HG03025 (cell line): ENCODE data around the gene MLYCD.

Experiments
- ATAC-seq: cut with Tn5 transposase; IDR thresholded peaks from one replicate; pipeline ENCODE4 v1.9.1; 2021; ENCODE audit warnings: mild to moderate bottlenecking, moderate library complexity; ENCODE audit not compliant: unreplicated experiment, low FRiP score

MLYCD gene

DNA sequence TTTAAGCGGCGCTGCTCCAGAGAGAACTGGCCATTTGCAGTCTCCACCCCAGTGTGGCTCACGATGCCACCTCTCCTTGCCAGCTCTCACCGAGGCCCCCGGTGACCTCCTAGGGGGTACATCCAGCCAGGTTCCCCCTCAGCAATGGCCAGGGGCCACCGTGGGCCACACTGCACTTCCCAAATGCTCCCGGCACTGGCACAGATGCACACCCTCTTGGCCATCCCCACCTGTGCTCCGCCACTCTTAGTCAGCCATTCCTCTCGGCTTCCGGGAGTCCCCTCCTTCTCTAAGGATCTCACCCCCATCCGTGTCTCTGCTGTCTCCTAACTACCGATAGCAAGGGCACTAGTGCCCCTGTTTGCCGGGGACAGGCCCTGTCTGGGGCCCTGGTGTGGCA, 25.8 kb downstream of the MLYCD start:
- no peak for ATAC-seq

DNA sequence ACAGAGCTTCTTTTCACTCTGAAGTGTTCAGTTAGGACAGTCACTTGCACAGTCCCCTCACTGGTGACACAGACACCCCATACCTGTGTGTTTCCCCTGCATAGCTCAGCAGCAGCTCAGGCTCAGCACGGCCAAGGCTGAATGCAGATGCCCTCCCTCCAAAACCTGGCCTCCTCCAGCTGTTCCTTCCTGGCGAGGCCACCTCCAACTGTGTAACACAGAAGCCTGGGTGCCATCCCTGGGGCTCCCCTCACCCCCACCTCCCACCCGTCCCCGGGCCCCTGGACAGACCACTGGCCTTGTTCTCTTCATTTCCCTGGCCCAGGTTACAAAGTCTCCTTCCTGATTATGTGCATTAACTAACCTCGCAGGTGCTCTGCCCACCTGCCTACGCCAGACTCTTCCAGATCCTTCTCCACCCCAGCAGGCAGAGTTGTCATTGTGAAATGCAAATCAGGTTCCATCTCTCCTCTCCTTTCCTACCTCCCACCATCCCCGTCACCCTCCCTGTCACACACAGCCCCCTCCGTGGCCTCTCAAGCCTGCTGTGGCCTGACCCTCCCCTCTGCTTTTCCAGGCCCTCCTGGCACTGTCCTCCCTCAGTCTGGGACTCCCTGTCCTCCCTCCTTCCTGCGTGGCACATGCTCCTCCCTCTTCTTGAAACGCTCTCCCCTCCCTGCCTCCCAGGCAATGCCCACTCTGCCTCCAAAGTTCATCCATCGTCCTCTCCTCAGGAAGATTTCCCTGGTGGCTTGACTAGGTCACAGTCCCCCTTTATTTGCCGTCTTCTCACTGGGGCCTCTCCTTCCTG, 26.4 kb downstream of the MLYCD start:
- no peak for ATAC-seq

DNA sequence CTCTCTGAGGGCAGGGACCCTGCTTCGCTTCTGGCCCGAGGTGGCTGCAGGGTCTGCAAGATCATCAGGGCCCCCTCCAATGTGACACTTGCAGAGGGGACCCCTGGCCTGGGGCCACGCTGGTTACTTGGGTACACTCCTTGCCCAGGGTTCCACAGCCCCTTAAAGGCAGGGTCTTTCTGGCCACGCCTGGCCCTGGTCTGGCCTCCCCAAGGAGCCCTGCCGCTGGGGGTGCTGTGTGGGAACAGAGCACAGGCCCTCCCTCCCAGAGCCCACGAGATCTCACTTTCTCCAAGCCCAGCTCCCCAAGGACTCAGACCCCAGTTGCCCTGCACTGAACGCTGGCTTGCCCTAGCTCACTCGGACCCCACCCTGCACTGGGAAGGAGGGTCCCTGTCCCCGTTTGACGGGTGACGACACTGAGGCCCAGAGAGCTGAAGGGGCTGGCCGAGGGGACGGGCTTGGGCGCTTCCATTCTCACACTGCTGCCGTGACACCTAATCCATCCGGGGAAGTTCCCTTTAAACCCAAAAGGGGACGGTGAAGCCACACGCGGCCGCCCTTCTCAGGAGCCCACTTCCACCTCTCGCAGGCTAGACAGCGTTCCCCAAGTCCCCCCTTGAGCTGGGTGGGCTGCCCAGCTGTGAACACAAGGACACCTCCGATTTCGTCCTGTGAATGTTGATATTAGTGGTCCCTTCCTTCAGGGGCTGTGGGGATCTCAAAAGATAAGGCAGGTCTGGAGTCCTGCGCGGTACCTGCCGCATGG, 27.2 kb downstream of the MLYCD start:
- no peak for ATAC-seq

DNA sequence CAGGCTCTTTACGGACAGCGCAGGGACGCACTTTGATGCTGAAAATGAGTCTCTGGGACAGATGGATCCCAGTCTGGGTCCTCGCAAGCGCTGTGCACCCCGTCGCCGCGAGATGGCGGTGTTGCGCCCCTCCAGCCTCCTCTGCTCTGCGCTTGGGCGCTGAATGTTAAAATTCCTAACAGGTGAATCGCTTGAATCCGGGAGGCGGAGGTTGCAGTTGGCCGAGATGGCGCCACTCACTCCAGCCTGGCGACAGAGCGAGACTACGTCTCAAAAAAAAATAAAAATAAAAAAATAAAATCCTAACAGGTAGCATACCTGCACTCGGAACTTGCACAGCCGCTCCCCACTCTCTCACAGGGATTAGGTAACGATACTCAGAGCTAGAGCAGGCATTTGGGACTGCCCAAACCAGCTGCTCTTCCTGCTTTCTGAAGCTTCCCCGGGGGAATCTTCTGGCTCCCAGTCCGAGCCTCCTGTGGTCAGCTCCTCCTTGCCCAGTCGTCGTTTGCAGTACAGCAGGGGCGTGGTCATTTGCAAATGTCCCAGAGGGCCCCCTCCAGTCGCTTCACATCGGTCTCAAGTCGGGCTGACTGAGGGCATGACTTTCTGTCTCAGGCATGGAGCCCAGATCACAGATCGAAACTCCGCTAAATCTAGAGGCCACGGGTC, 27.9 kb downstream of the MLYCD start:
- no peak for ATAC-seq

DNA sequence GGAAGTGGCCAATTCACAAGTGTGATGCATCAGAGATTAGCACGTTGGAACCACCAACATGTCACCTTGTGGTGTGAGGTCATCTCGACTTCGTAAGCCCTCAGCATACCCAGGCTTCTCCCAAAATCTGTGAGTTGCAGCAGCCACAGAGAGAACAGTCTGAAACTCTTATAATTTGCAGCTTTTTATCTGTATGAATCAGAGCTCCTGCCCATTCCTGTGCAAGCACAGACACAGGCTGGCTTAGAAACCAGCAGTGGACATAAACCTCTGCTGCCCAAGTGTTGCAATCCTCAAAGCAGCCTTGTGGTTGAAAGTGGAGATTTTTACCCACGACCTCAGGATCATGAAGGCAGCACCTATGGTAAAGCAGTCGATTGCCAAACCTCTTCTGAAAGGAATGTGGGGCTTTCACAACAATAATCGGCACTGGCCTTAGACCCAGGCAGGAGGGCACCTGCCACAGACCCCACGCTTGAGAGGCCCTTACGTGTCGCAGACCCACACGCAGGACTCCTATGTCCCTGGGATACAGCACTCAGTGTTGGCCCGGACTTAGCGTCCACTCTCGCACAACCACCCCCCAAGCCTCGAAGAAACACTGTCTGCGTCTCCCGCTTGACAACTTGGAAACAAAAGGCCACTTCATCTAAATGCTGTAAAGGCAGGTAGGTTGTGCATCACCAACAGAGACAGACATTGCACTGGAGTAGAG, 29.6 kb downstream of the MLYCD start:
- ATAC-seq = no peak

DNA sequence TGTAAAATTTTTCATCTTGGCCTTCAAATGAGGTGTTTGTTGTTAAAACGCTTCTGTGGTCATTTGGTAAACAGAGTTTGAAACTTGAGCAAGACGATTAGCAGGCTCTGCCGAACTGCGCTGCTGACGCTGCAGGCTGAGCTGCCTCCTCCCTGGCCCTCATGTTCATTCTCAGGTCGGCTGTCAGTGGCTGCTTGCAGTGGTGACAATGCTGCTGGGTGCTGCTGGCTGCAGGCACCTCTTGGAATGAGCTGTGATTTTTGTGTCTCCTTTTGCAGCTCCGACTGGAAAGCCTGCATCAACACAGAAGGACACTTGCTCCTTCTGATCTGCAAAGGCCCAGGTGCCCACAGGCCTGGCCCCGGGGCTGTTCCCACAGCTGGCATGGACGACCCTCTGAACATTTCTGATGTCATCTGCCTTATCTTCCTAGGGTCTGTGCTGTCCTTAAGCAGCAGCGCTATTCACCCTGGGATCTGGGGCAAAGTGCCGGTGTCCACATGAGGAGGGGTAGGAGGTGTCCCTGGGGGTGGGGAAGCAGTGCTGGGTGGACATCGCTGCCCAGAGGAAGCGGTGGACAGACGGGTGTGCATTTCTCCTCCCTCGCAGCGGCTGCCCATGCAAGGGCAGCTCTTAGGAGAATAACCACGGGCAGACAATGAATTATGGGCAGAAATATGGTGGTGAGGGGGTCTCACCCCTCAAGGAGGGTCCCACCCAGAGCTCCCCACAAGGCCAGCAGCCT, 31.1 kb downstream of the MLYCD start:
- ATAC-seq = no peak

DNA sequence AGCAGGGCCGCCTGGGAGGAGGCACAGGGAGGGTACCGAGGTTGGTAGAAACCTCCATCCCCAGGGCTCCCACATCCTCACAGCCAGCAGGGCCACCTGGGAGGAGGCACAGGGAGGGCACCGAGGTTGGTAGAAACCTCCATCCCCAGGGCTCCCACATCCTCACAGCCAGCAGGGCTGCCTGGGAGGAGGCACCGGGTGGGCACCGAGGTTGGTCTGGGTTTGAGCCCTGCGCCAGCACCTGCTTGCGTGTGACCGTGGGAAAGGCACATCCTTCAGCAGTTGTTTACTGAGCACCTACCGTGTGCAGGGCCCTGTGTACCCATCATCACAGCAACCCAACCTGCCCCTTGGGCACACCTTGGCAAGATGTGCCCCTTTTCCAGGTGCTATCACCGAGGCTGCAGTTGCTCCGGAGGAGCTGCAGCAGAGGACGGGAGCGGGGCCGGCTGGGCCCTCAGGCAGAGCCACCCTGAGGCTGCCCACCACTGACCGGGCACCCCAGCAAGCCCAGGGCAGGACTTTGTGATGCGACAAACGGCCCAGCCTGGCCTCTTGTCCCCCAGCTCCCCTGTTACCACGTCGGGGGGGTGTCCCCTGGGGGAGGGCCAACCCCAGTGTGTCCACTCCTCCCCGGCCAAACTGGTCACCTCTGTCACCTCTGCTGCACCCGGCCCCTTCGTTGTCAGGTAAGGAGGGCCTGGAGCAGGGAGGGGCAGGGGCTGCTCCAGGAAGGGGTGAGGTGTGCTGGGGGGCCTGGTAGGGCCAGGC, 32.0 kb downstream of the MLYCD start:
- no peak for ATAC-seq

DNA sequence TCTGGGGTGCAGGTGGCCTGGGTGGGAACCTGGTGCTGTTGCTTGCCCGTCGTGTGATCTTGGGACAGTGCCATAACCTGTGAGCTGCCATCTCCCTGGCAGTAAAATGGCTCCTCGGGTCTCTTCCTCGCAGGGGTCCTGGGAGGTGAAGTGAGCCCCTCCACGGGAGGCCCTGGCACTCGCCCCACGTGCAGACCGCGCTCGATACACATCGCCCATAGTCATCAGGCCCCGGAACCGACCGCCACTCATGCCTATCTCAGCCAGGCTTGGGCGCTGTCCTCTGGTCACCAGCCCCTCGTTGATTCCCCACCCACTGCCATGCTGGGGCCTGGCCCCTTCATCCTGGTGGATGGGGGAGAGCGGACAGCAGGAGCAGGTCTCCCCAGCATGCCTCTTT, 32.6 kb downstream of the MLYCD start:
- ATAC-seq = no peak

DNA sequence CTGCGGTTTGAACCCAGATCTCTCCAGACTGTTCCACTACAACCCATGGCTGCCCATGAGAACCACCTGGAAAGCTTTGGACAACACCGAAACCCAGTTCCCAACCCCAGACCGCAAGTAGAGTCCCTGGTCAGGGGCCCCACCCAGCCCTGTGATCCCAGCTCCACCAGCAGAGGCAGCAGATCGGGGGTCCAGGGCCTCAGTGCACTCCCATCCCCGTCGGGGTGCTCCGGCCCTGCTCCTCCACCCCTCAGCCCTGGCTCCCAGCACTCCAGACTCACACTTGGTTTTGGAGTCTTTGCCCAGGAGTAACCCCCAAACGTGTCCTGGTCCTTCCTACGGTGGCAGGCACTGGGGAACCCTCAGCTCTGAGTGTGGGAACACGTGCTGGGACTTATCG, 33.4 kb downstream of the MLYCD start:
- ATAC-seq = no peak

DNA sequence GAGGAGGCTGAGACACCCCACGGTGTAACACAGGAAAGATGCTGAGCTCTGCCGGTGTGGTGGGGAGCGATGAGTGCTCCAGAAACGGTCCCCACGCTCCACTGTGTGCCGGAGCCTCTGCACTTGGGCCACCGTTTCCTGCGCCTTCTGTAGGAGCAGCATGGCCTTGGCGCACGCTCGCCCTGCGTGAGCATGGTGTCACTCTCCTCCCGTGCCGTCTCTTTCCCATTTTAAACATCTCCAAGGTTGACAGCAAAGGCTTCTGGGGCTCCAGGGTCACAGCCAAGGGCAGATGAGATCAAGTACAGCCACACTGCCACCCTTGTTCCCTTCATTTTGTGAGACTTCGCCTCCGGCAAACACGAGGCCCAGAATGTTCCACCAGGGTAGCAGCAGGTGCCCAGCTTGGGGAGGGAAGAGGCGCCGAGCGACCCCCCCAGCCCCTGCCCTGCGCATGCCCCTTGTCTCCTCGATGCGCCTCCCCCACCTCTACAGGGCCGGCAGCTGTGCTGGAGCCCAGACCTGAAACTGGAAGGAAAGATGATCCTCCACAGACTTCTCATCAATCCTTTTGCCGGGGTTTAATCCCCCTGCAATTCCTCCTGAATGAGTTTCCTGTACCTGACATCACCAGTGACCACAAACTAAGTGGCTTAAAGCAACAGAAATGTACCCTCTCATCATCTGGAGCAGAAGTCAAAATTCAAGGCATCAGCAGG, 34.2 kb downstream of the MLYCD start:
- ATAC-seq = no peak

DNA sequence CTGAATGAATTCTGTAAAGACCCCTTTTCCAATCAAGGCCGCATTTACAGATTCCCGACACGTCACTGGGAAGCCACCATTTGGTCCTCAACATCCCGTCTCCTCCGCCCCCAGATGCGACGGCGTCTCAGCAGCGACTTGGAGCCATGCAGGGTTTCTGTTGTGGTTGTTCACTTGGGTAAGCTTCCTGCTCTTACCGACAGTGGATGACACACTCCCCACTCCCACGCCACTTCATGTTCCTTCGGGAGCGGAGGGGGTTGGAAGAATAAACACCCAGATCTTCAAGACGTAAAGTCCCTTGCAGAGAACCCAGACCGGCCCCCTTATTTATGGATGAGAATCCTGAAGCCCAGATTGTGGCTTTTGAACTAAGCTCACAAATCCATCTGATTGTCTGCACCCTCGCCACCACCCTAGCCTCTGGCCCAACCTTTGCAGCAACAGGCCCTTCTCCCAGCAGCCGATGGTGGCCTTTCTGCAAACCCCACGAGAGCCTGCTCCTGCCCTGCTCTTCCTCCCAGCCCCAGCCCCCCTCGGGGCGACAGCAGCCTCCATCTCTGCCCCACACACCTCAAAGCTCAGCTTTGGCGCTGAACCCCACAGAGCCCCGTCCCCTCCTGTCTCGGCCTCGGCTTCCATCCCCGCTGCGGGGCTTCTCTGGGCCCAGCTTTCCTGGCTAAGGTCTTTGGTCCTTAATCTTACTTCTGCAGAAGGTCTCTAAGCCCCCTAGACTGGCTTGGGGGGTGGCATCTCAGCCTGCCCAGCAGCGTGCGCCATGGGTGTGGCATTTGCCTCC, 35.2 kb downstream of the MLYCD start:
- no peak for ATAC-seq

DNA sequence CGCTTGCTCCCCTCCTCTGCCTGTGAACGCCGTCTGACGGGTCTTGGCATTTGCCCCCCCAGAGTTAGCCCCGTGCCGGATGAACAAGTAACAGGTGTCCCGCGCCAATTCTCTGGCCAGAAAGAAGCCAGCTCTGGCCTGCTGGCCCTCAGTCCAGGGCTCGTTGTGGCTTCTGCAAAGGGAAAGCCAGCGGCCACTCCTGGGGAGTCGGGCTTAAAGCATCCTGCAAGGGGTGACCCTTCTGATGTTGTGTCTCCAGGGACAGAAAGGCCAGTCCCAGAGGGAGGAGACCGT, 35.7 kb downstream of the MLYCD start:
- no peak for ATAC-seq

DNA sequence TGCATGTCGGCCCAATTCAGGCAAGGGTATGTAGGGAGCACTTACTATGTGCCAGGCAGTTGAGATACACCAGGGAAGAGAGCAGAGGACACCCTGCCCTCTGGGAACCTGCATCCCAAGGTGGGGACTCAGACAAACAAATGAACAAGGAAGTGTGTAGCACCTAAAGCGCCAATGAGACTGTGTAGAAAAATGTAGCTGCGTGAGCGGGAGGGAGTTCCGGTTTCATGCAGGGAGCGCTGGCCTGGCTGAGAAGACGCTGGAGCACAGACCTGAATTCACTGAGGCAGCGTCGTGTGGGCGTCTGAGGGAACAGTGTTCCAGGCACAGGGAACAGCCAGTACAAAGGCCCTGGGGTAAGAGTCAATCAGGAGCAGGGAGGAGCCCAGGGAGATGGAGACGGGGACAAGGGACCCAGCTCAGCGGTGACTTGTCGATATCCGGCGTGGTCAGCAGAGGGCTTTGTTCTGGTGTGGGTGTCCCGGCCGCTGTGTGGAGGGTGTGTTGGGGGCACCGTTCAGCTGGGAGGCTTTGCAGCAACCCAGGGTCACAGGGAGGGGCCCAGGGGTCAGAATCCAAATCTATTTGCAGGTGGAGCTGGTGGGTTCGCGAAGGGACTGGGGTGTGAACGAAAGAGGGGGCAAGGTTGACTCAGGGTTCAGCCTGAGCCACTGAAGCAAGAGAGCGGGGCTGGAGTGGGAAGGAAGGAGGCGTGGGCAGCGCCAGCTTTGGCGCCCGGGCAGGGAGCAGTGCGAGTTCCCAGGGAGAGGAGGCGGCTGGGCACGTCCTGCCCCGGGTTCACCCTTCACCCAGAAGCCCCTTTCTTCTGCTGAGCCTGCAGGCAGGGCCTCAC, 36.3 kb downstream of the MLYCD start:
- no peak for ATAC-seq

DNA sequence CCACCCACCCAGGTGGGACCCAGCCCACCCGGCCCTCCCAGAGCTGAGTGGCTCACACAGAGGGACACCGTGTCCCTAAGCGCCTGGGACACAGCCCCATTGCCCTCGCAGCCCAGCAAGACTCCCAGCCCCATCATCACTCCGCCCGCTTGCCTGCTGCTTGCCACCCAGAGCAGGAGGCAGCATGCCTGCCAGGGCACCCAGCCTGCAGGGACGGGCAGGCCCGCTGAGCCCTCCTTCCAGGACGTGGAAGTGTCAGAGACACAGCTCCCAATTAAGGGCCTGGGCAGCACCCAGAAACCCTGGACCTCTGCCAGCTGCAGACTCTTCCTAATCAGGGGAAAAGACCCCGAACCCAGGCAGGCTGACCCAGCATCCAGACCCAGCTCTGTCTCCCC, 36.9 kb downstream of the MLYCD start:
- ATAC-seq = no peak

DNA sequence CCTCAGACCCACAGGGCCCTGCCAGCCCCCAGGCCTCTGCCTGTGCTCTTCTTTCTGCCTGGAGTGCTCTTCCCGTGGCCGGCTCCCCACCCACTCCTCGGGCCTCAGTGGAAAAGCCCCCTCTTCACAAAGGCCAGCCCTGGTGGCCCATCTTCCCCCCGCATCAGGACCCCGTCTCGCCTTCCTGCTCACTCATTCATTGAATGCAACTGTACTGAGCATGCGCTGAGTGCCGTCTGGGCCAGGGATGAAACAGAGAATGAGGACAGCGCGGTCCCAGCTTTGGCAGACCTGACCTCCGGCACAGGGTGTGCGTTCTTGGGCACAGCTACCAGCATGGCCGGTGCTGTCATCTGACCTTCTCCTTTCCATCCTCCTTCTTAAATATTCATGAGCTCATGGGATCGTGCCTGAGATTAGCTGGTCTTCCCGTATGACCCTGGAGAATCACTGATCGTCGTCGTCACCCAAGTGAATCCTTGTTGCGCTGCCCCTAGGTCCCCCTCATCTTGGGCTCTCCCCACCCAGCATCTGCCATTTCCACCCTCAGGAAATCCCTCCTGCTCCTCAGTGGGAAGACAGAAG, 37.8 kb downstream of the MLYCD start:
- no peak for ATAC-seq

DNA sequence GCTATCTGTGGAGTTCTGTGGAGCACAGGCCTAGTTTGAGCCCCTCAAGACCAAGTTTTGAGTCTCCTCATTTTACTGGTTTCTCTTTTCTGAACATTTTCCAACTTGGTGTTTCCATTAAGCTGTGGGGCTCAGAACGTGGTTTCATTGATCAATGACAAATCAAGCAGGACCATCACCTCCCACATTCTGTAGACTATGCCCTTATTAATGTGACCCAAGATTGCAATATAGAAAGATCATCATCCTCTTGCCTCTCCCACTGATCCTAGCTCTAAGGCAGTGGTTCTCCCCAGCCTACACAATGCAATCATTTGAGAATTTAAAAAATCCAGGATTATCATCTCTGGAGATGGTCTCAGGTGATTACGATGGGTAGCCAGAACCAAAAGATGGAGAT, 38.4 kb downstream of the MLYCD start:
- no peak for ATAC-seq
